GM15510 (cell line): ENCODE data around the gene RAB26.

Experiments used
- POLR2A ChIP-seq: IDR thresholded peaks from 3 replicates; pipeline ENCODE4 v1.6.1; 2011; ENCODE audit warnings: borderline replicate concordance; ENCODE audit not compliant: insufficient read length; ENCODE audit errors: extremely low read depth

Gene RAB26

DNA sequence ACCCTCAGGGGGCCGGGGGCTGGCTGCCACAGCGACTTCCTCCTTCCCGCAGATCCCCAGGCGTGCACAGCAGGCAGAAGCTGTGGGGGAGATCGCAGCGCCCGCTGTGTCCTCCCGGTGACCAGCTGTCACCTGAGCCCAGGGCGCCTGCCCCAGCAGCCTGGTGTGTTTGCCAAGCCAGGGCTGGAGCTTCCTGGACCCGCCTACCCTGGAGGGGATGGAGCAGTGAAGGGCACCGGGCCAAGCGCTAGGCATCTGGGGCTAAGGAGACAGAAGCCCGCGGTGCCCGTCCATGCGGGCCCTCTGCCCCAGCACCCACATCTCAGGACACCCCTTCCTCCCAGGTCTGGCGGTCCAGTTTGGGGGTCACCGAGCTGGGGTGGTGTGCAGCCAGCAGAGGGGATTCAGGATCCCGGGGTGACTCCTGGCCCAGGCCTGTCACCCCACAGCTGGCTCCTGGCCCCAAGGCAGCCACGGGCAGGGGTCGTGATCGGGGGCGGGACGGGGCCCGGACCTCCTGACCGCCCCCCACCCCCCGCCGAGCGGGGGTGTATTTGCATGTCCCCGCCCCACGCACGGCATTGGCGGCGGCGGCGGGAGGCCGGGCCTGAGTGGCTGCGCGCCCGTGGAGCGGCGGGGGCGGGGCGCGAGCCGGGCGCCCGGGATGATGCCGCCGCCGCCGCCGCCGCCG is at the start of gene RAB26:
Gene RAB26 (plus strand): TSS at position 645 of the 691 bp plus-strand sequence. CDS start 159 bp downstream, outside the sequence.
- no peak for TF ChIP-seq POLR2A

DNA sequence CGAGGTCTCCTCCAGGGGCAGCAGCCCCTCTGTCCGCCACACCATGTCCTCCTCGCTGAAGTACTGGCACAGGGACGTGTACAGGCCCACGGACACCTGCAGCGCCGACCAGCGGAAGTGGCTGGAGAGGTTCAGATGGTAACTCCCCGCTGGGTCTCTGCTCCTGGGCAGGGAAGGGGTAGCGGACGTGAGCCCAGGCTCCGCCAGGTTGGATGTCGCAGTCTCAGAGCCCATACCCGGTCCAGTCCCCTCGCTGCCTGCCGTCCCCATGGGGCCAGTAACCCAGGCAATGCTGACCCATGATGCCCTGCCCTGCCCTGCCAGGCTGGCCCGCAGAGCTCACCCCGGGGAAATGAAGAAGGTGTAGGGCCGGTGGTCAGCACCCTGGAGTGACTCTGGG is 46.0 kb upstream of the RAB26 start:
- no peak for TF ChIP-seq POLR2A

DNA sequence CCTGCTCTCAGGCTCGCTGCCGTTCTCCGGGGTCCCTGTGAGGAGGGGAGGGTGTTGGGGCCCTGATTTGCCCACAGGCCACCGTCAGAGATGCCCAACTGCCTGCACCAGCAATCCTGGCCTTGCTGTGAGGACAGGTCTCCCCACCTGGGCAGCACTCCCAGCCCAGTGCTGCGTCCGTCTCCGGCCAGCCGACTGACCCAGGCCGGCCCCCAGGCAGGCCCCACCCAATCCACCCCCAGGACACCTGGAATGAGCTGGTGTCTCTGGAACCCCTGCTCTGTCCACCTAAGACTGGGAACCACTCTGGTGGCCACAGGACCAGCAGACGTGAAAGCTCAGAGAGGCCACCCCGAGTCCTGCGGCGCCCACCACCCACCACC is 32.8 kb upstream of the RAB26 start:
- TF ChIP-seq POLR2A: no peak

DNA sequence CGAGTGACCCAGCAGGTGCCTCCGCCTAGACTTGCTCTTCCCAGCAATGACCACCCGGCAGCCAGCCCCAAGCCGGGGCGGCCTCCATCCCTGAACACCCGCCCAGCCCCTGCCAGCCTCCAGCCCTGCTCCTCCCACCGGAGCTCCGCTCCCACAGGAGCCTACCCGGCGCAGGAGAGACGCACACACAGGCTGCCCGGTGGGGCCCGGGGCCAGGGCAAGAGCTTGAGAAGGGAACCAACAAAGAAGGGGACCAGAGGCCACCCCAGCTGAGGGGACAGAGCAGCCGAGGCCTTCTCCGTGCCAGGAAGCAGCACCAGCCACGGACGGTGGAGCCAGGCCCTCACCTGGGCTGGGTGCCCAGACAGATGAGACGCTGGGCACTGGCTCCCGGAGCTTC is 26.6 kb upstream of the RAB26 start:
- no peak for TF ChIP-seq POLR2A

DNA sequence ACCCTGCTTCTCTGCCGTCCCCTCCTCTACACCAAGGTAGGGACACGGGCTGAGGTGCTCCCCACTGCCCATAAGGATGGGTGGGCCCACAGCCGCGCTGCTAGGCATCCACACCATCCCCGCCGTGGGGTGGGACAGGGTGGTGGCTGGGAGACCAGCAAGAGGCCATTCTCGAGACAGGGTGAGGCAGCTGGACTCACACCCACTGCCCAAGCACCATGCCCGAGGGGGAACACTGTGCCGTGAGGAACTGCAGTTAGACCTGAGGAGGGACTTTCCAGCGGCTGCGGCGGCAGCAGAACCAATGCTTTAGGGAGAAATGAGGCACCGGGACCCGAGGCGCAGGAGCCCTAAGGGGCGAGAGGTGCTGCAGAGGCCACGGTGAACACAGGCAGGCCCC is 26.0 kb upstream of the RAB26 start:
- TF ChIP-seq POLR2A: no peak

- peak; percentile 36 for TF ChIP-seq POLR2A
These were observed 12.5 kb upstream of the RAB26 start, which contains the start of gene PKD1 for GRCh38 chr16:2135770-2136490. PKD1 (minus strand) TSS chr16:2135898; CDS start chr16:2135689, 209 bp downstream.

GRCh38 chr16:2142942-2143877 is 5.2 kb upstream of the RAB26 start:
- no peak for TF ChIP-seq POLR2A

DNA sequence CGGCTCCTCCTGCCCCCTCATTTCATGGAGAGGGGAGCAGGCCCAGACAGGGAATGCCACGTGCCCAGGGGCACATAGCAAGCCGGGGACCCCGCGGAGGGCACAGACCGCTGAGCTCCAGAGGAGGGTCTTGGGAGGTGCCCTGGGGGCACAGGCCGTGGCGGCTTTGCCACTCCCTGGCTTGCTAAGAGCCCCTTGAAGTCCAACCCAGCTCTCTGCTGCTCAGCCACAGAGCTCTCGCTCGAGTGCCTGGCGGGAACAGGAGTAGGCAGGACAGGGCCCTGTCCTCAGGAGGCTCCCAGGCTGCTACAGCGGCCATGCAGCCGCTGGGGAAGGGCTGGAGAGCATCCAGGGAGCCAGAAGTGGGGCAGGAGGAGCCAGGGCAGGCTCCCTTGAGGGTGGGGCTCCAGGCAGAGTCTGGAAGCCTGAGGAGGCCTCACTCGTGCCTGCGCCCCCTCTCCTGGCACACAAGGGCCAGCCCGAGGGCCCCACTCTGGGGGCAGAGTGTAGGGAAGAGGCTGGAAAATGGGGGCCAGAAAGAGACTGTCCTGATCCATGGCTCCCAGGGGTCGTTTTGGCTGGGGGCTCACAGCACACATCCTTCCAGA is 4.4 kb upstream of the RAB26 start:
- no peak for TF ChIP-seq POLR2A

GRCh38 chr16:2145843-2146242 is 2.6 kb upstream of the RAB26 start:
- TF ChIP-seq POLR2A: no peak

DNA sequence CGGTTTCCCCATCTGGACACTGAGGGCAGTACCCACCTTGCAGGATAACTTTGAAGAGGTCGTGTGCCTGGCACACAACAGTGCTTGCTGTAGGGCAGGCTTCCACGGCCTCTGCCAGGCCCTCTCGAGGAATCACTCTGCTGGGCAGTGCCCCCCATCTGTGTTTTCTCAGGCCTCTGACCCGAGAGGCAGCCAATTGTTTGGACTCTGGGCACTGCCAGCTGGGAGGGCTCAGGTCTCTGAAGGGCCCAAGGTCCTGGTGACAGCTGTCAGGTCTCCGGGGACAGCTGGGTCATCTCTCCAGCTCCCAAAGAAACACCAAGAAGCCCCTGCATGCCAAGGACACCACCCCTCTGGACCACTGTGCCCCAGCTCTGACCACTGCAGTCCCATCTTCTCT is 1.0 kb upstream of the RAB26 start:
- TF ChIP-seq POLR2A: no peak

DNA sequence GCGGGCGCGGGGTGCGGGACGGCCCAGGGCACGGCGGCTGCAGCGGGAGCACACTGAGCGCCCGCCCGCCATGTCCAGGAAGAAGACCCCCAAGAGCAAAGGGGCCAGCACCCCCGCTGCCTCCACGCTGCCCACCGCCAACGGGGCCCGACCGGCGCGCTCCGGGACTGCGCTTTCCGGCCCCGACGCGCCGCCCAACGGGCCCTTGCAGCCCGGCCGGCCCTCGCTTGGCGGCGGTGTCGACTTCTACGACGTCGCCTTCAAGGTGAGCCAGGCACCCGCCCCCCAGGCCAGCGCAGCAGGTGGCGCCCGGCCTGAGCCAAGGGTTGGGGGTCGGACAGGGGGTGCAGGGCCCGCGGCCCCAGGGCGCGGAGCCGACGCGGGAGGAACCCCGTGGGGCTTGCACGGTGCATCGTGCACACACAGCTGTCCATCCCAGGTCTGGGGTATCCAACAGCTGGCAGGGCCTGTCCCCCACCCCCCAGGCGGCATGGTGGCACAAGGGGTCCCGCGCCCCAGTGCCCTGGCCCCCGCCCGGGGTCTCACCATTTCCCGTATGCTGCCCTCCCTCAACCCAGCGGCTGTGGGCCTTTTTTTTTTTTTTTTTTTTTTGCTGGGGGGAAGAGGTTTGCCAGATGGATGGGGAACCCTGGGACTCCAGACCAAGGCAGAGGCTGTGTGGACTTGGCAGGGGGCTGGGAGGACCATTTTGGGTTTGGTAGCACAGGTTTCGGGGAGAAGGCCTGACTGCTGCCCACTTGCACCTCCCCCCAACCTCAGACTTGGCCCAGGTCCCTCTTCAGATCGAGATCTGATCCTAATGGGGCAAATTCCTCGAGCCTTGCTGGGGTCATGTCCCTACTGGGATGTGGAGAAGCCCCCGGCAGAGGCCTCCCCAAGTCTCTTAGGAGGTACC is 547 bp downstream of the RAB26 start:
- TF ChIP-seq POLR2A: no peak

- no peak for TF ChIP-seq POLR2A
These were observed 1.4 kb downstream of the RAB26 start for GRCh38 chr16:2149630-2150417.

DNA sequence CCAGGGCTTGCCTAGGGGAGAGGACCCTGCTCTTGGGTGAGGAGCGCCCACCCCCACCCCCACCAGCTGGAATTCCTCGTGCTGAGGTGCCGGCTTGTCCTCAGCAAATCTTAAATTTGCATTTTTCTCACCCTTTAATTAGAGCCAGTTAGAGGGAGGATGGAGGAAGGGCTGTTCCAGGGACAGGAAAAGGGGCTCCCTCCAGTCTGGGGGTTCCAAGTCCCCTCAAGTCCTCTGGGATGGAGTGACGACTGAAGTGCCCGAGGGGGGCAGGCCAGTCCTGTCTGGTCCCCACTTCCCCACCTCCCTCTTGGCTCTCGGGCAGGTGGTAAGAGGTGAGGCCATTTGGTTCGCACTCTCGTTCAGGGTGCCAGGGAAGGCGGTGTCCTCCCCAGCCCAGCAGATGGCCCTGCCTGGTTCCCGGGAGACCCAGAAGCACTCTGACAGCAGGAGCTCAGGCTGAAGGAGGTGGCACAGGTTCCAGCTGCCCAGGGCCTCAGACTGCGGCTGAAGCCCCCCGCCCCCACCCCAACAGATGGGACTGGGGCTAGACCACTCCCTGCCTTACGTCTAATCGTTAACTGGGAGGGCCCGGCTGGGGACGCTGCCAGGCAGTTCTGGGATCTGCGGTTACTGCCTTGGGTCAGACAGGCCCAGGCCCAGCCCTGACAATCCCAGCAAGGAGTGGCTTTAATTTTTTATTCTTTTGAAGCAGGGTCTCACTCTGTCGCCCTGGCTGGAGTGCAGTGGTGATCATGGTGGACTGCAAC is 2.2 kb downstream of the RAB26 start:
- peak; percentile 19 for TF ChIP-seq POLR2A
